GM18498 (cell line): ENCODE data around the gene USP43.
"Not testable (repeated sequence)": the region's sequence is repeated elsewhere in the genome, so short reads cannot be mapped to it uniquely, and the experiment has no call there.

Experiments
- ATAC-seq: cut with Tn5 transposase; IDR thresholded peaks from one replicate; pipeline ENCODE4 v1.9.1; 2021; ENCODE audit warnings: mild to moderate bottlenecking, moderate library complexity; ENCODE audit not compliant: unreplicated experiment

USP43 gene

GRCh38 chr17:9658593-9659211 is 13.4 kb downstream of the USP43 start:
- ATAC-seq = no peak

- ATAC-seq = no peak
Measured at GRCh38 chr17:9661027-9661426, 15.7 kb downstream of the USP43 start.

GRCh38 chr17:9663511-9663910 is 18.2 kb downstream of the USP43 start:
- not testable (repeated sequence) for ATAC-seq

GRCh38 chr17:9666461-9667050 is 21.2 kb downstream of the USP43 start:
- ATAC-seq = no peak

GRCh38 chr17:9668517-9668916 is 23.2 kb downstream of the USP43 start:
- no peak for ATAC-seq

- no peak for ATAC-seq
Measured at GRCh38 chr17:9669551-9670008, 24.3 kb downstream of the USP43 start.

- no peak for ATAC-seq
Measured at GRCh38 chr17:9670596-9670995, 25.3 kb downstream of the USP43 start.

- no peak for ATAC-seq
Measured at GRCh38 chr17:9671559-9671958, 26.2 kb downstream of the USP43 start.

- ATAC-seq = no peak
Measured at GRCh38 chr17:9672266-9672665, 26.9 kb downstream of the USP43 start.

GRCh38 chr17:9672691-9673090 is 27.4 kb downstream of the USP43 start:
- ATAC-seq = no peak

GRCh38 chr17:9676084-9676483 is 30.8 kb downstream of the USP43 start:
- ATAC-seq = no peak

- no peak for ATAC-seq
Measured at GRCh38 chr17:9676820-9677310, 31.5 kb downstream of the USP43 start.

GRCh38 chr17:9677411-9677810 is 32.1 kb downstream of the USP43 start:
- no peak for ATAC-seq

- no peak for ATAC-seq
Measured at GRCh38 chr17:9677896-9678295, 32.6 kb downstream of the USP43 start.

GRCh38 chr17:9684955-9685621 is 39.8 kb downstream of the USP43 start:
- no peak for ATAC-seq

GRCh38 chr17:9693755-9694154 is 48.4 kb downstream of the USP43 start:
- ATAC-seq = no peak

- no peak for ATAC-seq
Measured at GRCh38 chr17:9696279-9697044, 51.1 kb downstream of the USP43 start.

GRCh38 chr17:9700136-9700535 is 54.8 kb downstream of the USP43 start:
- no peak for ATAC-seq

- ATAC-seq = no peak
Measured at GRCh38 chr17:9700754-9701476, 55.6 kb downstream of the USP43 start.

GRCh38 chr17:9702482-9702881 is 57.2 kb downstream of the USP43 start:
- no peak for ATAC-seq
